H1 (cell line): ENCODE measurements around the gene NPM1. TPM values are rescaled to one million over a fixed set of nuclear protein-coding genes. Genes with fewer than 3 reads are reported as not detected.

Experiments used
- CTCF ChIA-PET: fragments of 300-600 bp; sonication (Branson Sonifier 250); formaldehyde crosslinking; loops from one replicate; lab custom pipeline; 2021; ENCODE audit not compliant: partially characterized antibody; lab: Charles Lee
- POLR2A ChIA-PET: fragments of 300-600 bp; sonication (Branson Sonifier 250); formaldehyde crosslinking; loops from one replicate; lab custom pipeline; 2021; ENCODE audit warnings: inconsistent platforms; ENCODE audit not compliant: partially characterized antibody; lab: Charles Lee
- DNase-seq, 2 experiments: peaks; one replicate each; pipeline versions ENCODE4 v3.0.0 to v3.0.0-alpha.2; 2010 to 2022; ENCODE audit warnings: low spot score in 2 of 2, low read depth in 1 of 2, mixed read lengths in 1 of 2
- FAIRE-seq: peaks from 2 replicates; lab custom pipeline; 2011; peaks lifted over from hg19 to GRCh38; lab: Jason Lieb, UNC
- H2AFZ ChIP-seq: 2 replicates; pipeline ENCODE4 v1.8.1; 2012; ENCODE audit warnings: low read length, inconsistent platforms
- H2AK5ac ChIP-seq: 2 replicates; pipeline ENCODE4 v1.6.1; 2013; ENCODE audit warnings: low read depth, low read length
- H2BK120ac ChIP-seq: replicated peaks from 2 replicates; pipeline ENCODE3; 2013; ENCODE audit warnings: low read depth, low read length, inconsistent platforms
- H2BK12ac ChIP-seq: 2 replicates; pipeline ENCODE4 v1.6.1; 2013; ENCODE audit warnings: low read depth, low read length
- H2BK15ac ChIP-seq: 2 replicates; pipeline ENCODE4 v1.6.1; 2013; ENCODE audit warnings: low read length
- H2BK20ac ChIP-seq: 2 replicates; pipeline ENCODE4 v1.6.1; 2013; ENCODE audit warnings: low read length
- H2BK5ac ChIP-seq: 2 replicates; pipeline ENCODE4 v1.6.1; 2013; ENCODE audit warnings: low read depth, low read length
- H3K14ac ChIP-seq: 2 replicates; pipeline ENCODE4 v1.6.1; 2013; ENCODE audit warnings: inconsistent platforms; ENCODE audit not compliant: insufficient read length
- H3K18ac ChIP-seq: 2 replicates; pipeline ENCODE4 v1.6.1; 2013; ENCODE audit warnings: low read length; ENCODE audit errors: extremely low read depth
- H3K23ac ChIP-seq: 2 replicates; pipeline ENCODE4 v1.6.1; 2013; ENCODE audit warnings: inconsistent platforms; ENCODE audit not compliant: insufficient read length
- H3K23me2 ChIP-seq: 2 replicates; pipeline ENCODE4 v1.6.1; 2013; ENCODE audit warnings: low read depth, low read length
- H3K27ac ChIP-seq: 2 replicates; pipeline ENCODE4 v1.6.1; 2011; ENCODE audit warnings: low read depth, low read length, inconsistent platforms
- H3K27me3 ChIP-seq, 4 experiments: replicated peaks in 1 of 4; 1 replicate in 1 of 4; 2 replicates in 3 of 4; pipeline versions ENCODE4 v1.6.1 to v1.8.1; 2011 to 2013; ENCODE audit warnings: low read length in 3 of 4, mild to moderate bottlenecking in 3 of 4, inconsistent platforms in 2 of 4, mixed read lengths in 2 of 4, moderate library complexity in 1 of 4; ENCODE audit not compliant: control insufficient read depth in 3 of 4, insufficient read depth in 3 of 4; ENCODE audit errors: extremely low read depth in 1 of 4
- H3K36me3 ChIP-seq, 4 experiments: 2 replicates each; pipeline versions ENCODE4 v1.6.1 to v1.8.1; 2011 to 2013; ENCODE audit warnings: mild to moderate bottlenecking in 4 of 4, low read length in 3 of 4, moderate library complexity in 2 of 4, control low read depth in 1 of 4, inconsistent platforms in 1 of 4; ENCODE audit not compliant: insufficient read depth in 4 of 4, control insufficient read depth in 2 of 4
- H3K4ac ChIP-seq: replicated peaks from 2 replicates; pipeline ENCODE3; 2013; ENCODE audit warnings: low read length, low read depth, mixed read lengths, inconsistent platforms; ENCODE audit not compliant: insufficient read length
- H3K4me1 ChIP-seq, 4 experiments: replicated peaks in 1 of 4; 1 replicate in 1 of 4; 2 replicates in 3 of 4; pipeline versions ENCODE4 v1.6.1 to v1.8.1; 2011 to 2013; ENCODE audit warnings: low read length in 3 of 4, inconsistent platforms in 2 of 4, mixed read lengths in 1 of 4; ENCODE audit not compliant: insufficient read depth in 4 of 4, control insufficient read depth in 3 of 4
- H3K4me2 ChIP-seq, 2 experiments: 2 replicates each; pipeline versions ENCODE4 v1.6.1 to v1.8.1; 2011 to 2013; ENCODE audit warnings: low read depth in 2 of 2, low read length in 2 of 2, control low read depth in 1 of 2, inconsistent platforms in 1 of 2, mild to moderate bottlenecking in 1 of 2; ENCODE audit not compliant: insufficient read depth in 1 of 2
- H3K4me3 ChIP-seq, 4 experiments: fragments of 200-600, 300-600 bp in 1 of 4; sonication (generic), shearing (Covaris generic), sonication (Bioruptor Twin) in 1 of 4; 2 replicates each; pipeline versions ENCODE4 v1.5.1 to v1.8.1; 2011 to 2016; ENCODE audit warnings: low read length in 4 of 4, low read depth in 3 of 4, control low read depth in 2 of 4, inconsistent platforms in 2 of 4, mild to moderate bottlenecking in 2 of 4, mixed read lengths in 1 of 4, moderate library complexity in 1 of 4; ENCODE audit not compliant: insufficient read depth in 2 of 4; ENCODE audit errors: extremely low read depth in 1 of 4
- H3K56ac ChIP-seq: replicated peaks from 2 replicates; pipeline ENCODE3; 2013; ENCODE audit warnings: low read depth, mild to moderate bottlenecking, mixed read lengths, low read length, inconsistent platforms; ENCODE audit not compliant: insufficient read length
- H3K79me1 ChIP-seq: 2 replicates; pipeline ENCODE4 v1.6.1; 2013; ENCODE audit warnings: low read depth, low read length, control low read depth
- H3K79me2 ChIP-seq, 2 experiments: 2 replicates each; pipeline versions ENCODE4 v1.6.1 to v1.8.1; 2012 to 2013; ENCODE audit warnings: low read length in 2 of 2, mild to moderate bottlenecking in 2 of 2, inconsistent platforms in 1 of 2; ENCODE audit not compliant: insufficient read depth in 2 of 2, control insufficient read depth in 1 of 2
- H3K9ac ChIP-seq, 4 experiments: replicated peaks in 1 of 4; 1 replicate in 1 of 4; 2 replicates in 3 of 4; pipeline versions ENCODE4 v1.6.1 to v1.8.1; 2011 to 2013; ENCODE audit warnings: low read depth in 3 of 4, low read length in 3 of 4, control low read depth in 2 of 4, mild to moderate bottlenecking in 2 of 4, moderate library complexity in 2 of 4, inconsistent platforms in 1 of 4; ENCODE audit errors: extremely low read depth in 1 of 4
- H3K9me3 ChIP-seq, 2 experiments: 2 replicates each; pipeline versions ENCODE4 v1.6.1 to v1.8.1; 2012 to 2013; ENCODE audit warnings: mild to moderate bottlenecking in 2 of 2, moderate library complexity in 2 of 2, control low read depth in 1 of 2, inconsistent platforms in 1 of 2, low read depth in 1 of 2, low read length in 1 of 2, mixed read lengths in 1 of 2; ENCODE audit not compliant: insufficient read depth in 2 of 2
- H4K20me1 ChIP-seq, 2 experiments: replicated peaks in 1 of 2; 2 replicates each; pipeline versions ENCODE3 to v1.8.1; 2011 to 2013; ENCODE audit warnings: inconsistent platforms in 2 of 2, low read length in 2 of 2, mild to moderate bottlenecking in 1 of 2; ENCODE audit not compliant: insufficient read depth in 2 of 2, control insufficient read depth in 1 of 2
- H4K5ac ChIP-seq: 2 replicates; pipeline ENCODE4 v1.6.1; 2013; ENCODE audit warnings: low read length, low read depth, mixed read lengths, inconsistent platforms; ENCODE audit not compliant: insufficient read length
- H4K8ac ChIP-seq: 2 replicates; pipeline ENCODE4 v1.8.0; 2013; ENCODE audit warnings: mild to moderate bottlenecking, moderate library complexity, low read length, inconsistent platforms; ENCODE audit not compliant: insufficient read depth; ENCODE audit errors: extremely low read depth
- H4K91ac ChIP-seq: replicated peaks from 2 replicates; pipeline ENCODE3; 2013; ENCODE audit warnings: low read length, mixed read lengths, inconsistent platforms; ENCODE audit not compliant: insufficient read length
- CTCF ChIP-seq, 3 experiments: IDR thresholded peaks; 1 replicate in 2 of 3; 2 replicates in 1 of 3; pipeline versions ENCODE4 v1.5.1 to v1.6.1; 2011; ENCODE audit warnings: low read length in 3 of 3, mild to moderate bottlenecking in 3 of 3, inconsistent platforms in 2 of 3, low read depth in 1 of 3, moderate library complexity in 1 of 3; ENCODE audit not compliant: insufficient read depth in 1 of 3; ENCODE audit errors: control extremely low read depth in 1 of 3
- EP300 ChIP-seq, 2 experiments: IDR thresholded peaks; 1 replicate in 1 of 2; 2 replicates in 1 of 2; pipeline ENCODE4 v1.6.1; 2011 to 2012; ENCODE audit warnings: low read depth in 2 of 2, low read length in 2 of 2, mild to moderate bottlenecking in 2 of 2, borderline replicate concordance in 1 of 2, inconsistent platforms in 1 of 2, moderate library complexity in 1 of 2
- HDAC2 ChIP-seq, 2 experiments: fragments of 300-600 bp in 1 of 2; sonication (generic) in 1 of 2; IDR thresholded peaks; 2 replicates each; pipeline ENCODE4 v1.6.1; 2011 to 2012; ENCODE audit warnings: low read depth in 2 of 2, low read length in 2 of 2, mild to moderate bottlenecking in 2 of 2, moderate library complexity in 2 of 2, borderline replicate concordance in 1 of 2, inconsistent platforms in 1 of 2
- RAD21 ChIP-seq, 2 experiments: IDR thresholded peaks in 1 of 2; conservative IDR thresholded peaks in 1 of 2; 2 replicates each; pipeline ENCODE4 v1.6.1; 2011; ENCODE audit warnings: low read depth in 2 of 2, low read length in 2 of 2, improper control_type of control experiment in 1 of 2, inconsistent platforms in 1 of 2, mild to moderate bottlenecking in 1 of 2, moderate library complexity in 1 of 2
- RBBP5 ChIP-seq: IDR thresholded peaks from 2 replicates; pipeline ENCODE4 v1.7.1; 2012; ENCODE audit warnings: low read depth, mild to moderate bottlenecking, inconsistent platforms, low read length, moderate library complexity, borderline replicate concordance
- WGBS, 2 experiments: shearing (Covaris generic) in 1 of 2; methylation state at CpG; one replicate each; pipeline versions ENCODE4 v1.1.6 to v1.1.7; 2013 to 2015; ENCODE audit warnings: low lambda C conversion rate in 2 of 2, mixed read lengths in 2 of 2, inconsistent platforms in 1 of 2, low coverage in 1 of 2, missing lambda C conversion rate in 1 of 2; ENCODE audit not compliant: insufficient replicate concordance in 2 of 2, insufficient coverage in 1 of 2, insufficient read length in 1 of 2; ENCODE audit errors: extremely low coverage in 1 of 2, missing lambda C conversion rate in 1 of 2; 5-methylcytosine and 5-hydroxymethylcytosine counted together
- polyA plus RNA-seq, 7 experiments: library from polyadenylated mRNA; depleted of rRNA in 3 of 7; stranded (reverse) in 5 of 7; unstranded in 2 of 7; fragments of >200 nt in 5 of 7; fragments of 200-250 nt in 2 of 7; gene quantifications; 1 replicate in 5 of 7; 2 replicates in 1 of 7; 4 replicates in 1 of 7; pipeline versions ENCODE4 v1.2.1 to v1.2.3, GENCODE V29; 2011 to 2013; ENCODE audit warnings: missing spikeins in 2 of 7, mixed read lengths in 2 of 7
- total RNA-seq: library from RNA; stranded (reverse); fragmentation: NEBNext Ultra II Directional; extraction: Animal tissue kit (Norgen Biotek cat#: 25700); gene quantifications from 2 replicates; pipeline ENCODE4 v1.2.1, GENCODE V29; 2021

The NPM1 gene
- total and polyA plus RNA-seq, 2 of the 8 experiments (the other 6 are each of a cell fraction or from before 2014, with no cell fraction given): 2,182 to 4,042 TPM

GRCh38 chr5:171419688-171420430 lies 32.2 kb downstream of the NPM1 start:
- no peak for FAIRE-seq
- Histone ChIP-seq H2AFZ (no peak overlapping the region), H2BK15ac (no peak overlapping the region), H2BK5ac (no peak overlapping the region), H3K79me2 (no peaks in the 10 kb centered on the region), H4K91ac (no peak overlapping the region), H3K14ac (no peak overlapping the region), H3K4me1 (peaks cover 0 to 23% (median 14%) of the 10 kb centered on the region in 4 experiments; a peak in 6 of 7 replicates), H3K36me3 (no peaks in the 10 kb centered on the region), H3K9me3 (no peaks in the 10 kb centered on the region), H2BK12ac (no peak overlapping the region), H3K27ac (no peak overlapping the region), H4K8ac (peak overlapping the region; percentile 72), H3K27me3 (peaks cover 22 to 37% (median 28%) of the 10 kb centered on the region in 4 experiments), H3K79me1 (no peaks in the 10 kb centered on the region), H4K5ac (no peak overlapping the region), H3K18ac (no peak overlapping the region; the same call in none of the 2 replicates), H3K56ac (no peak overlapping the region), H3K4ac (no peak overlapping the region), H2BK120ac (no peak overlapping the region), H2AK5ac (no peak overlapping the region), H2BK20ac (no peak overlapping the region), H3K4me2 (peak overlapping the region; percentile 46 to 97), H3K23ac (no peak overlapping the region), H3K23me2 (peaks cover 10% of the 10 kb centered on the region), H4K20me1 (peaks cover 6 to 9% of the 10 kb centered on the region in 2 experiments), H3K9ac (no peak overlapping the region), H3K4me3 (peak overlapping the region; percentile 35 to 69 (median 46))
- ChIA-PET CTCF (interaction anchor here (0.5 to 7.2 kb wide), 46 partner anchors 12 to 640 kb away, joined by 3 to 64 read pairs (median 5); no protein-coding TSS in a partner anchor), POLR2A (interaction anchor here (1.0 to 7.3 kb wide), 10 partner anchors 11 to 176 kb away, joined by 3 to 75 read pairs (median 6); partner anchors contain the start of gene NPM1)
- TF ChIP-seq EP300 (IDR thresholded peaks at IDR 0.05; ENCODE audit: borderline replicate concordance in 1 of 2, low read depth in 2 of 2, low read length in 2 of 2) (peak in 1 of 2 experiments; percentile 45; a peak in 1 of 3 replicates), HDAC2 (IDR thresholded peaks at IDR 0.05; ENCODE audit: borderline replicate concordance in 1 of 2, low read depth in 2 of 2, low read length in 2 of 2) (no peak), CTCF (IDR thresholded peaks at IDR 0.05; ENCODE audit: control extremely low read depth in 1 of 3, insufficient read depth in 1 of 3, low read depth in 1 of 3, low read length in 3 of 3) (peak in 1 of 3 experiments; percentile 30; a peak in 1 of 4 replicates), RBBP5 (0 out of 2 replicates have a peak, but pooled peaks have one; percentile 16), RAD21 (IDR thresholded peaks at IDR 0.05 in 1 of 2, conservative IDR thresholded peaks at IDR 0.05 in 1 of 2; ENCODE audit: low read depth in 2 of 2, low read length in 2 of 2) (peak; percentile 5 to 36; a peak in 3 of 4 replicates)
- DNase-seq: peak in 1 of 2 experiments; percentile 74
- WGBS, 2 experiments: 4% methylated on average over 56 of the region's 95 CpGs; no CpG with 5 or more reads in 1 of the 2 experiments
